H9 (cell line): Measurements from ENCODE around the gene PTOV1. TPM values are rescaled to one million over a fixed set of nuclear protein-coding genes. Genes with fewer than 3 reads are reported as not detected.

Experiments
- DNase-seq: peaks from one replicate; pipeline ENCODE4 v3.0.0-alpha.2; 2017
- H2AFZ ChIP-seq: one replicate; pipeline ENCODE4 v1.6.1; 2013; ENCODE audit warnings: mild to moderate bottlenecking, low read length, control low read depth, moderate library complexity
- H2AK5ac ChIP-seq: 2 replicates; pipeline ENCODE4 v1.6.1; 2013; ENCODE audit warnings: low read length, control low read depth, mixed read lengths; ENCODE audit not compliant: insufficient read length
- H2BK120ac ChIP-seq: one replicate; pipeline ENCODE4 v1.6.1; 2013; ENCODE audit warnings: low read depth, mild to moderate bottlenecking, low read length, control low read depth, inconsistent platforms; ENCODE audit not compliant: poor library complexity, severe bottlenecking
- H2BK12ac ChIP-seq: 2 replicates; pipeline ENCODE4 v1.6.1; 2013; ENCODE audit warnings: low read length, control low read depth, mixed read lengths, low read depth; ENCODE audit not compliant: insufficient read length
- H2BK15ac ChIP-seq: 2 replicates; pipeline ENCODE4 v1.6.1; 2013; ENCODE audit warnings: low read depth, low read length, control low read depth
- H2BK20ac ChIP-seq: one replicate; pipeline ENCODE4 v1.6.1; 2013; ENCODE audit warnings: low read depth, mild to moderate bottlenecking, low read length, control low read depth, inconsistent platforms; ENCODE audit not compliant: poor library complexity, severe bottlenecking
- H2BK5ac ChIP-seq: 2 replicates; pipeline ENCODE4 v1.6.1; 2013; ENCODE audit warnings: low read length, control low read depth, mixed read lengths; ENCODE audit not compliant: insufficient read length
- H3K14ac ChIP-seq: 2 replicates; pipeline ENCODE4 v1.6.1; 2013; ENCODE audit warnings: low read length, control low read depth; ENCODE audit not compliant: insufficient read depth
- H3K18ac ChIP-seq: 2 replicates; pipeline ENCODE4 v1.6.1; 2013; ENCODE audit warnings: low read depth, mild to moderate bottlenecking, mixed read lengths, low read length, control low read depth; ENCODE audit not compliant: insufficient read length
- H3K23ac ChIP-seq: 2 replicates; pipeline ENCODE4 v1.6.1; 2013; ENCODE audit warnings: low read length, control low read depth, mixed read lengths, low read depth; ENCODE audit not compliant: insufficient read length
- H3K23me2 ChIP-seq: 2 replicates; pipeline ENCODE4 v1.6.1; 2013; ENCODE audit warnings: low read depth, mild to moderate bottlenecking, mixed read lengths, low read length, control low read depth; ENCODE audit not compliant: insufficient read length, poor library complexity, severe bottlenecking
- H3K27ac ChIP-seq: 2 replicates; pipeline ENCODE4 v1.5.1; 2013; ENCODE audit warnings: low read length, control low read depth, mixed read lengths, low read depth; ENCODE audit not compliant: insufficient read length
- H3K27me3 ChIP-seq: 2 replicates; pipeline ENCODE4 v1.6.1; 2013; ENCODE audit warnings: low read length, control low read depth, inconsistent platforms; ENCODE audit not compliant: insufficient read depth
- H3K4ac ChIP-seq: 2 replicates; pipeline ENCODE4 v1.6.1; 2013; ENCODE audit warnings: low read depth, mild to moderate bottlenecking, control low read depth, inconsistent platforms, low read length, moderate library complexity
- H3K4me1 ChIP-seq: 2 replicates; pipeline ENCODE4 v1.6.1; 2013; ENCODE audit warnings: low read length, control low read depth, inconsistent platforms; ENCODE audit not compliant: insufficient read depth
- H3K4me2 ChIP-seq: 2 replicates; pipeline ENCODE4 v1.6.1; 2013; ENCODE audit warnings: low read length, control low read depth, mixed read lengths; ENCODE audit not compliant: insufficient read length, insufficient read depth
- H3K56ac ChIP-seq: 2 replicates; pipeline ENCODE4 v1.6.1; 2013; ENCODE audit warnings: low read depth, mild to moderate bottlenecking, mixed read lengths, low read length, control low read depth; ENCODE audit not compliant: insufficient read length
- H3K79me1 ChIP-seq: 2 replicates; pipeline ENCODE4 v1.6.1; 2013; ENCODE audit warnings: low read depth, mild to moderate bottlenecking, moderate library complexity, low read length, control low read depth, inconsistent platforms; ENCODE audit not compliant: insufficient read depth, poor library complexity, severe bottlenecking
- H3K79me2 ChIP-seq: 2 replicates; pipeline ENCODE4 v1.6.1; 2013; ENCODE audit warnings: low read length, control low read depth, inconsistent platforms; ENCODE audit not compliant: insufficient read depth
- H3K9ac ChIP-seq: 2 replicates; pipeline ENCODE4 v1.6.1; 2013; ENCODE audit warnings: low read length, control low read depth, mixed read lengths; ENCODE audit not compliant: insufficient read length; ENCODE audit errors: extremely low read depth
- H3K9me3 ChIP-seq: one replicate; pipeline ENCODE4 v1.6.1; 2013; ENCODE audit warnings: low read depth, low read length, inconsistent platforms; ENCODE audit not compliant: control insufficient read depth
- H3T11ph ChIP-seq: one replicate; pipeline ENCODE4 v1.6.1; 2013; ENCODE audit warnings: mild to moderate bottlenecking, low read length, control low read depth, inconsistent platforms
- H4K20me1 ChIP-seq: one replicate; pipeline ENCODE4 v1.6.1; 2013; ENCODE audit not compliant: control insufficient read depth, insufficient read length, insufficient read depth
- H4K5ac ChIP-seq: 2 replicates; pipeline ENCODE4 v1.6.1; 2013; ENCODE audit warnings: low read depth, mild to moderate bottlenecking, mixed read lengths, low read length, control low read depth; ENCODE audit not compliant: insufficient read length
- H4K8ac ChIP-seq: replicated peaks from 2 replicates; pipeline ENCODE4 v1.6.1; 2013; ENCODE audit warnings: low read length, control low read depth, mixed read lengths, low read depth; ENCODE audit not compliant: insufficient read length
- H4K91ac ChIP-seq: 2 replicates; pipeline ENCODE4 v1.6.1; 2013; ENCODE audit warnings: low read depth, mild to moderate bottlenecking, moderate library complexity, mixed read lengths, low read length, control low read depth; ENCODE audit not compliant: insufficient read length
- H3K27ac Mint-ChIP-seq, 3 experiments: 2 replicates in 2 of 3; 3 replicates in 1 of 3; pipeline ENCODE4 v1.8.0; 2020 to 2021; ENCODE audit warnings: mixed read lengths in 3 of 3, mild to moderate bottlenecking in 1 of 3, moderate library complexity in 1 of 3
- H3K27me3 Mint-ChIP-seq: 2 replicates; pipeline ENCODE4 v1.8.0; 2021; ENCODE audit warnings: low read depth, mild to moderate bottlenecking, moderate library complexity, mixed read lengths
- H3K36me3 Mint-ChIP-seq, 3 experiments: 2 replicates in 2 of 3; 3 replicates in 1 of 3; pipeline ENCODE4 v1.8.0; 2020 to 2021; ENCODE audit warnings: low read depth in 3 of 3, mixed read lengths in 3 of 3; ENCODE audit not compliant: insufficient read depth in 1 of 3
- H3K4me1 Mint-ChIP-seq, 2 experiments: 2 replicates each; pipeline ENCODE4 v1.8.0; 2020; ENCODE audit warnings: mixed read lengths in 2 of 2
- H3K4me3 Mint-ChIP-seq, 2 experiments: 2 replicates in 1 of 2; 3 replicates in 1 of 2; pipeline ENCODE4 v1.8.0; 2020 to 2021; ENCODE audit warnings: mild to moderate bottlenecking in 2 of 2, mixed read lengths in 2 of 2, moderate library complexity in 1 of 2
- H3K9me3 Mint-ChIP-seq, 2 experiments: 2 replicates in 1 of 2; 3 replicates in 1 of 2; pipeline ENCODE4 v1.8.0; 2020; ENCODE audit warnings: mild to moderate bottlenecking in 2 of 2, mixed read lengths in 2 of 2, moderate library complexity in 1 of 2
- WGBS: extraction: QIAGEN DNeasy Blood & Tissue Kit; methylation state at CpG from one replicate; pipeline ENCODE4 v1.1.7; 2013; ENCODE audit warnings: missing lambda C conversion rate, low lambda C conversion rate, mixed read lengths; ENCODE audit not compliant: insufficient read length; ENCODE audit errors: extremely low coverage; 5-methylcytosine and 5-hydroxymethylcytosine counted together
- total RNA-seq: library from RNA; stranded (reverse); gene quantifications from 2 replicates; pipeline ENCODE4 v1.2.1, GENCODE V29; 2021
- TF ChIP-seq, protein P1 (sequence below): fragments of 200-600 bp; sonication (generic); conservative IDR thresholded peaks from 3 replicates; pipeline ENCODE4 v1.8.0; 2021; ENCODE audit warnings: antibody characterized with exemption, mild to moderate bottlenecking

Gene PTOV1
- total RNA-seq, 1 experiment from 2014 or later, result 309 TPM

DNA sequence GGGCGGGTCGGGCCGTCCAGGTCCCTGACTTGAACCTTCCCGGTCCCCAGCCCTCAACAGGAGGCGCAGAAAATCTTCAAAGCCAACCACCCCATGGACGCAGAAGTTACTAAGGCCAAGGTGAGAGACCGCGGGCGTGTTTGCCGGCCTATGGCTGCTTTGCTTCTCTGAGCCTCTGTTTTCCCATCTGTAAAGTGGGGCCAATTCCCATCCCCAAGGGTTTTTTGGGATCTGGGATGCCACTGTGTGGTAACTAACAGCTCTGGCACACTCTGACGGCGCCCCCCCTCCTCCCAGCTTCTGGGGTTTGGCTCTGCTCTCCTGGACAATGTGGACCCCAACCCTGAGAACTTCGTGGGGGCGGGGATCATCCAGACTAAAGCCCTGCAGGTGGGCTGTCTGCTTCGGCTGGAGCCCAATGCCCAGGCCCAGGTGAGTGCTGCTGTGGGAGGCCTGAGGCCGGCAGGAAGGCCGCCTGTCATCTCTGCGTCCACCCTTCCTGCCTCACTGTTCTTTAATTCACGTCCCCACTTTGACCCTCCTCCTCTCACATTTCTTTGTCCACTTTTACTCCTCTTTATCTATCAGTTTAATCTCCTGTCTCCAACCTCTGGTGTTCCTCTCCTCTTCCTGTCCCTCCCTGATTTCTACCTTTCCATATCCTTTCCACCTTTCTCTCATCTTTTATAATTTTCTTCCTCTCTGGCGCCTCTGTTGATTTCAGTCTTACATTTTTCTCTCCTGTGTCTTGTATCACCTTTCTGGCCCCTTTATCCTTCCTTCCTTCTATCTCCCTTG, 44.9 kb upstream of the PTOV1 start:
- Histone ChIP-seq H4K8ac (no peak overlapping the region), H3K9ac (no peak overlapping the region), H4K20me1 (no peaks in the 10 kb centered on the region), H3K79me1 (no peaks in the 10 kb centered on the region), H3K4me1 (no peaks in the 10 kb centered on the region; the same call in 1 of the 2 replicates), H3K4ac (no peak overlapping the region), H4K5ac (no peak overlapping the region), H2BK12ac (no peak overlapping the region), H4K91ac (no peak overlapping the region), H3K23ac (no peak overlapping the region), H3K27me3 (no peaks in the 10 kb centered on the region), H3K14ac (no peak overlapping the region), H3K23me2 (peaks cover 8% of the 10 kb centered on the region), H2BK15ac (no peak overlapping the region), H2BK120ac (no peak overlapping the region), H3K27ac (no peak overlapping the region), H3K4me2 (no peak overlapping the region), H3T11ph (no peak overlapping the region), H2AFZ (no peak overlapping the region), H3K79me2 (no peaks in the 10 kb centered on the region), H2AK5ac (no peak overlapping the region), H3K9me3 (no peaks in the 10 kb centered on the region), H2BK20ac (no peak overlapping the region), H3K18ac (no peak overlapping the region), H3K56ac (no peak overlapping the region), H2BK5ac (no peak overlapping the region)
- Mint-ChIP-seq H3K36me3 (peaks cover 22 to 44% (median 41%) of the 10 kb centered on the region in 3 experiments; a peak in 6 of 7 replicates), H3K27me3 (peaks cover 7% of the 10 kb centered on the region), H3K27ac (peak overlapping the region in 1 of 3 experiments; percentile 78; a peak in 1 of 7 replicates), H3K4me1 (peaks cover 14 to 39% of the 10 kb centered on the region in 2 experiments), H3K4me3 (no peak overlapping the region; a peak in 1 of 5 replicates), H3K9me3 (no peaks in the 10 kb centered on the region; a peak in 2 of 5 replicates)
- TF ChIP-seq, protein P1, sequence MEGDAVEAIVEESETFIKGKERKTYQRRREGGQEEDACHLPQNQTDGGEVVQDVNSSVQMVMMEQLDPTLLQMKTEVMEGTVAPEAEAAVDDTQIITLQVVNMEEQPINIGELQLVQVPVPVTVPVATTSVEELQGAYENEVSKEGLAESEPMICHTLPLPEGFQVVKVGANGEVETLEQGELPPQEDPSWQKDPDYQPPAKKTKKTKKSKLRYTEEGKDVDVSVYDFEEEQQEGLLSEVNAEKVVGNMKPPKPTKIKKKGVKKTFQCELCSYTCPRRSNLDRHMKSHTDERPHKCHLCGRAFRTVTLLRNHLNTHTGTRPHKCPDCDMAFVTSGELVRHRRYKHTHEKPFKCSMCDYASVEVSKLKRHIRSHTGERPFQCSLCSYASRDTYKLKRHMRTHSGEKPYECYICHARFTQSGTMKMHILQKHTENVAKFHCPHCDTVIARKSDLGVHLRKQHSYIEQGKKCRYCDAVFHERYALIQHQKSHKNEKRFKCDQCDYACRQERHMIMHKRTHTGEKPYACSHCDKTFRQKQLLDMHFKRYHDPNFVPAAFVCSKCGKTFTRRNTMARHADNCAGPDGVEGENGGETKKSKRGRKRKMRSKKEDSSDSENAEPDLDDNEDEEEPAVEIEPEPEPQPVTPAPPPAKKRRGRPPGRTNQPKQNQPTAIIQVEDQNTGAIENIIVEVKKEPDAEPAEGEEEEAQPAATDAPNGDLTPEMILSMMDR, result no peak
- no peak for DNase-seq
- WGBS, result no CpG with 5 or more reads among the region's 20 CpGs
